HepG2 (cell line): ENCODE data around the gene RAPGEF2. TPM values are rescaled to one million over a fixed set of nuclear protein-coding genes. Genes with fewer than 3 reads are reported as not detected.

ENCODE experiments used
- MXD4 ChIP-seq: IDR thresholded peaks from 2 replicates; pipeline ENCODE4 v1.6.1; 2016; ENCODE audit warnings: mild to moderate bottlenecking, missing biosample characterization, missing genetic modification reagents
- RFX5 ChIP-seq: IDR thresholded peaks from 2 replicates; pipeline ENCODE4 v1.6.1; 2011; ENCODE audit warnings: low read depth, low read length, improper control_type of control experiment
- ZFX ChIP-seq: sonication (generic); formaldehyde crosslinking; IDR thresholded peaks from 2 replicates; pipeline ENCODE4 v1.4.0; 2020; ENCODE audit warnings: mild to moderate bottlenecking, low read depth, missing genetic modification reagents, moderate library complexity
- ZKSCAN8 ChIP-seq: IDR thresholded peaks from 2 replicates; pipeline ENCODE4 v1.6.1; 2016; ENCODE audit warnings: borderline replicate concordance, missing genetic modification reagents, missing compliant biosample characterization
- ZNF407 ChIP-seq: sonication (generic); formaldehyde crosslinking; IDR thresholded peaks from one replicate; pipeline ENCODE4 v1.5.1; 2020; ENCODE audit warnings: mild to moderate bottlenecking, missing genetic modification reagents; ENCODE audit errors: not compliant biosample characterization
- ZNF441 ChIP-seq: sonication (generic); formaldehyde crosslinking; IDR thresholded peaks from 2 replicates; pipeline ENCODE4 v1.7.0; 2021; ENCODE audit warnings: missing genetic modification reagents, borderline replicate concordance
- ZNF773 ChIP-seq: sonication (generic); formaldehyde crosslinking; IDR thresholded peaks from 2 replicates; pipeline ENCODE4 v1.4.0; 2020; ENCODE audit warnings: missing genetic modification reagents, borderline replicate concordance
- polyA plus RNA-seq, 8 experiments: library from polyadenylated mRNA; depleted of rRNA in 3 of 8; stranded (reverse) in 7 of 8; unstranded in 1 of 8; fragments of >200 nt; fragmentation: Illumina TruSeq in 4 of 8; extraction: Trizol in 4 of 8; gene quantifications; 2 replicates each; pipeline versions ENCODE4 v1.2.1 to v1.2.3, GENCODE V29; 2011 to 2016; ENCODE audit warnings: low read depth in 4 of 8, missing spikeins in 1 of 8, mixed read lengths in 1 of 8; ENCODE audit not compliant: insufficient read depth in 1 of 8
- total RNA-seq, 5 experiments: library from RNA; depleted of rRNA; stranded (reverse); fragments of >200 nt; fragmentation: Illumina TruSeq; extraction: Trizol; gene quantifications; 2 replicates each; pipeline ENCODE4 v1.2.3, GENCODE V29; 2016; ENCODE audit warnings: low read depth in 1 of 5
- TF ChIP-seq, protein P1 (sequence below): sonication (generic); formaldehyde crosslinking; IDR thresholded peaks from 2 replicates; pipeline ENCODE4 v1.9.0; 2022; ENCODE audit warnings: missing genetic modification reagents, mild to moderate bottlenecking, borderline replicate concordance

RAPGEF2 gene
- total and polyA plus RNA-seq, 2 of the 13 experiments (the other 11 are each of a cell fraction or from before 2014, with no cell fraction given) = 19.2 to 23.0 TPM

DNA sequence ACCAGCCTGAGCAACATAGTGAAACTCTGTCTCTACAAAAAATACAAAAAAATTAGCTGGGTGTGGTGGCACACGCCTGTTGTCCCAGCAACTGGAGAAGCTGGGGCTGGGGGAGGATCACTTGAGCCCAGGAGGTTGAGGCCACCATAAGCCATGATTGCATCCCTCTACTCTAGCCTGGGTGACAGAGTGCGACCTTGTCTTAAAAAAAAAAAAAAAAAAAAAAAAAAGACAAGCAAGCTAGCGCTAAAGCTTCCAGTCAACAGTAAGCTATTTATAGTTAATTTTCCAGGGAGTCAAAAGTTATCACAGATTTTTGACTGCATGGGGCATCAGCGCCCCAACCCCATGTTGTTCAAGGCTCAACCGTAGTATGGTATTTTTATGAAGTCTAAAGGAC lies 273.4 kb downstream of the RAPGEF2 start (continued):
- TF ChIP-seq ZNF407 (CRISPR knock-in tag) (no peak), ZNF773 (CRISPR knock-in tag) (no peak), ZNF441 (CRISPR knock-in tag) (no peak), ZFX (CRISPR knock-in tag) (no peak), RFX5 (no peak), ZKSCAN8 (no peak), MXD4 (CRISPR knock-in tag) (no peak)
- TF ChIP-seq, protein P1, sequence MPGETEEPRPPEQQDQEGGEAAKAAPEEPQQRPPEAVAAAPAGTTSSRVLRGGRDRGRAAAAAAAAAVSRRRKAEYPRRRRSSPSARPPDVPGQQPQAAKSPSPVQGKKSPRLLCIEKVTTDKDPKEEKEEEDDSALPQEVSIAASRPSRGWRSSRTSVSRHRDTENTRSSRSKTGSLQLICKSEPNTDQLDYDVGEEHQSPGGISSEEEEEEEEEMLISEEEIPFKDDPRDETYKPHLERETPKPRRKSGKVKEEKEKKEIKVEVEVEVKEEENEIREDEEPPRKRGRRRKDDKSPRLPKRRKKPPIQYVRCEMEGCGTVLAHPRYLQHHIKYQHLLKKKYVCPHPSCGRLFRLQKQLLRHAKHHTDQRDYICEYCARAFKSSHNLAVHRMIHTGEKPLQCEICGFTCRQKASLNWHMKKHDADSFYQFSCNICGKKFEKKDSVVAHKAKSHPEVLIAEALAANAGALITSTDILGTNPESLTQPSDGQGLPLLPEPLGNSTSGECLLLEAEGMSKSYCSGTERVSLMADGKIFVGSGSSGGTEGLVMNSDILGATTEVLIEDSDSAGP (CRISPR knock-in tag) = no peak
